ENCODE results near the gene REEP6. TPM values are rescaled to one million over a fixed set of nuclear protein-coding genes. Genes with fewer than 3 reads are reported as not detected.

The REEP6 gene
- polyA plus RNA-seq, 1 of the 3 experiments (the other 2 are of a cell fraction): 9.1 TPM

- TF ChIP-seq USF2 (IDR thresholded peaks at IDR 0.05; ENCODE audit: borderline replicate concordance, low read depth, low read length) (no peak), CHD2 (IDR thresholded peaks at IDR 0.05; ENCODE audit: low read length, partially characterized antibody) (no peak), POLR2AphosphoS5 (IDR thresholded peaks at IDR 0.05; ENCODE audit: low read depth, low read length) (no peak), MXI1 (IDR thresholded peaks at IDR 0.05; ENCODE audit: low read depth, low read length) (no peak), MAX (IDR thresholded peaks at IDR 0.05; ENCODE audit: low read depth) (no peak), ZBTB33 (IDR thresholded peaks at IDR 0.05; ENCODE audit: borderline replicate concordance, low read depth) (no peak), SIN3A (IDR thresholded peaks at IDR 0.05; ENCODE audit: borderline replicate concordance, low read depth, low read length) (no peak)
These were observed 36.1 kb downstream of the REEP6 start (continued) for GRCh38 chr19:1526979-1527649.

GRCh38 chr19:1527650-1528309, 36.8 kb downstream of the REEP6 start:
- no peak overlapping the region for H3K27ac ChIP-seq (ENCODE audit: low read depth in 2 of 2, low read length in 1 of 2)
- no peak overlapping the region for H2AFZ ChIP-seq (ENCODE audit: low read depth)
- WGBS (ENCODE audit: low lambda C conversion rate): 23% methylated on average over 16 of the region's 27 CpGs
- H3K4me3 ChIP-seq (ENCODE audit: low read depth in 2 of 2, low read length in 1 of 2): no peak overlapping the region
- no peaks in the 10 kb centered on the region for H3K9me2 ChIP-seq
- no peaks in the 10 kb centered on the region for H3K36me3 ChIP-seq (replicated peaks in 1 of 2; ENCODE audit: control insufficient read depth in 1 of 2, insufficient read depth in 2 of 2, low read length in 1 of 2)
- no peaks in the 10 kb centered on the region for H3K4me1 ChIP-seq (ENCODE audit: control insufficient read depth in 1 of 2, insufficient read depth in 2 of 2, low read depth in 1 of 2, low read length in 1 of 2)
- no peak for DNase-seq
- H3K4me2 ChIP-seq: no peak overlapping the region
- no peaks in the 10 kb centered on the region for H3F3A ChIP-seq (replicated peaks; ENCODE audit: insufficient read depth)
- H3K9ac ChIP-seq: no peak overlapping the region
- TF ChIP-seq EZH2phosphoT487 (IDR thresholded peaks at IDR 0.05; ENCODE audit: borderline replicate concordance, low read depth): no peak
- TF ChIP-seq RAD21 (IDR thresholded peaks at IDR 0.05; ENCODE audit: low read length): no peak
- no peak for TF ChIP-seq TCF12 (IDR thresholded peaks at IDR 0.05)
- TF ChIP-seq USF1 (IDR thresholded peaks at IDR 0.05; ENCODE audit: borderline replicate concordance, low read depth): no peak
- no peak for TF ChIP-seq ZBTB33 (IDR thresholded peaks at IDR 0.05; ENCODE audit: borderline replicate concordance, low read depth)
- no peak for TF ChIP-seq POLR2AphosphoS5 (IDR thresholded peaks at IDR 0.05; ENCODE audit: low read depth, low read length)
- TF ChIP-seq RXRA (IDR thresholded peaks at IDR 0.05; ENCODE audit: borderline replicate concordance, low read depth): no peak
- TF ChIP-seq FOXJ3 (CRISPR knock-in tag; IDR thresholded peaks at IDR 0.05): no peak
- POLR2A ChIA-PET: no interaction called here
- peaks cover 72% of the 10 kb centered on the region for H3K27me3 ChIP-seq (ENCODE audit: insufficient read depth)
- H4K20me1 ChIP-seq (ENCODE audit: insufficient read depth): no peaks in the 10 kb centered on the region
- H3K79me2 ChIP-seq (ENCODE audit: insufficient read depth): no peaks in the 10 kb centered on the region
- no peaks in the 10 kb centered on the region for H3K9me3 ChIP-seq
- CTCF ChIA-PET: interaction anchor here (1.8 kb wide), 1 partner anchor 19 kb away, joined by 8 read pairs; no protein-coding TSS in a partner anchor

Data from SK-N-SH (cell line).